ENCODE data around the gene ANTXR1. TPM values are rescaled to one million over a fixed set of nuclear protein-coding genes. Genes with fewer than 3 reads are reported as not detected.
A peak's percentile ranks its signal among the peaks of the same experiment; 100 is the strongest.

The ANTXR1 gene
- total RNA-seq, 1 donor from 2014 or later, result 7.8 TPM

DNA sequence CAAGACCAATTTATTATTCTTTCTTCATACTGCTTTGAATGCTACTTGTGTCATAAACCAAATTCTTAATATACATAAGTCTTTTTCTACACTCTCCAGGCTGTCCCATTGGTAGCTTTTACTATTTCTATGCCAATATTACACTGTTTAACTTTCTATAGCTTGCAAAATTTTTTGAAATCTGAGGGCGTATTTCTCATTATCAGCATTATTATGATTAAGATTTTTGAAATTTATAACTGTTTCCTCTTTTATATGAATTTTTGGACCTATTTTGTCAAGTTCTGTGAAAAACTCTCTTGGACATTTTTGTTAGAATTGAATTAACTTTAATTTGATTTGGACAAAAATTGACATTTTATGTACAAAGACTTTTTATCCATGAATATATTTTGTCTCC lies 275.4 kb downstream of the ANTXR1 start:
- no peak for DNase-seq (ENCODE audit: low read depth)
- TF ChIP-seq, protein P1, sequence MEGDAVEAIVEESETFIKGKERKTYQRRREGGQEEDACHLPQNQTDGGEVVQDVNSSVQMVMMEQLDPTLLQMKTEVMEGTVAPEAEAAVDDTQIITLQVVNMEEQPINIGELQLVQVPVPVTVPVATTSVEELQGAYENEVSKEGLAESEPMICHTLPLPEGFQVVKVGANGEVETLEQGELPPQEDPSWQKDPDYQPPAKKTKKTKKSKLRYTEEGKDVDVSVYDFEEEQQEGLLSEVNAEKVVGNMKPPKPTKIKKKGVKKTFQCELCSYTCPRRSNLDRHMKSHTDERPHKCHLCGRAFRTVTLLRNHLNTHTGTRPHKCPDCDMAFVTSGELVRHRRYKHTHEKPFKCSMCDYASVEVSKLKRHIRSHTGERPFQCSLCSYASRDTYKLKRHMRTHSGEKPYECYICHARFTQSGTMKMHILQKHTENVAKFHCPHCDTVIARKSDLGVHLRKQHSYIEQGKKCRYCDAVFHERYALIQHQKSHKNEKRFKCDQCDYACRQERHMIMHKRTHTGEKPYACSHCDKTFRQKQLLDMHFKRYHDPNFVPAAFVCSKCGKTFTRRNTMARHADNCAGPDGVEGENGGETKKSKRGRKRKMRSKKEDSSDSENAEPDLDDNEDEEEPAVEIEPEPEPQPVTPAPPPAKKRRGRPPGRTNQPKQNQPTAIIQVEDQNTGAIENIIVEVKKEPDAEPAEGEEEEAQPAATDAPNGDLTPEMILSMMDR (conservative IDR thresholded peaks at IDR 0.05; ENCODE audit: low read depth, low read length), result no peak
- no peak overlapping the region for H3K4me3 ChIP-seq (ENCODE audit: low read depth, low read length)

DNA sequence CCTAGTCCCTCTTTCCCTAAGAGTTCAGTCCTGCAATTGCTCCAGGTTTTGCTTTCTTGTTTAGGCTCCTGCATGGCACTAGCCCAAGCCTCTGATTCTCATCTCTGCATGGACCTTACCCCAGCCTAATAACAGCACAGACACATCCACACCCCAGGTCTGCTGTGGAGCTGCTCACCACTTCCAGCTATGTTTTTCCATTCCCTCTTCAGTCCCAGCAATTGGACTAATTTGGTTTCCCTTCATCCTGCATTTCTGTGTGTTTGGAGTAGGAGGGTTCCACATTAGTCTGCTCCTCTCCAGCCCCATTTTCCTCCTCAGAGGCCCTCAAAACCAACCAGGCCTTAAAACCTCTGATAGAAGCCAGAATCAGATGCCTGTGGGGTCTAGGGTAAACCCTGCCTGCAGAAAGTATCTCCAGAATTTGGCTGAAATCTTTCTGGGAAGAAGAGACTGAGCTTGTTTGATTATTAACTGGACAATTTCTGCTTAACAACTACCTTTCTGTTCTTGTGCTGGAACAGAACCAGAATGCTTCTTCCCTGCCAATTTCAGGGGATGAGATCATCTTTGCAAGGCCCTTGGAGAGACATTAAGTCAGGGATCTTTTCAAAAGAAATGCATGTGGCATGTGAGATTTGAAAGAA lies 278.1 kb downstream of the ANTXR1 start:
- DNase-seq (ENCODE audit: low read depth), result peak; percentile 62
- H3K4me3 ChIP-seq (ENCODE audit: low read depth, low read length), result no peak overlapping the region
- TF ChIP-seq, protein P1 (conservative IDR thresholded peaks at IDR 0.05; ENCODE audit: low read depth, low read length), result no peak

DNA sequence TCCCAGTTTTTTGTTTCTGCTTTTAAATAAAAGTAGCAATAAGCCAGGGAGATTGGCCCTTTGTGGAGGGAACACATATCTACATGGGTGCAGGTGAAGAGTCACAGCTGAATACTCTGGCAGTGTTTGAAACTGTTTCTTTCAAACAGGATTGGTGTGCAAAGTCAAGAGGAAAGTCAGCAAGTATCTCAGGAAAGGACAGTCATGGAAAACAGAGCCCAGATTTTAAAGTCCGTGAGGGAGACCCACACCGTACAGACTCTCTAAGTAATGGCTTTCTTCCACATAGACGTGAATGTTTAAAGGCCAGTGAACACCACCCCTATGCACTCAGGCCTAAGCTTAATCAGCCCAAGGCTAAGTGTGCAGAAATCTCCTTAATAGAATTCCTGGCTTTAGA lies 278.7 kb downstream of the ANTXR1 start:
- H3K4me3 ChIP-seq (ENCODE audit: low read depth, low read length), result no peak overlapping the region
- DNase-seq (ENCODE audit: low read depth), result no peak
- TF ChIP-seq, protein P1 (conservative IDR thresholded peaks at IDR 0.05; ENCODE audit: low read depth, low read length), result no peak

DNA sequence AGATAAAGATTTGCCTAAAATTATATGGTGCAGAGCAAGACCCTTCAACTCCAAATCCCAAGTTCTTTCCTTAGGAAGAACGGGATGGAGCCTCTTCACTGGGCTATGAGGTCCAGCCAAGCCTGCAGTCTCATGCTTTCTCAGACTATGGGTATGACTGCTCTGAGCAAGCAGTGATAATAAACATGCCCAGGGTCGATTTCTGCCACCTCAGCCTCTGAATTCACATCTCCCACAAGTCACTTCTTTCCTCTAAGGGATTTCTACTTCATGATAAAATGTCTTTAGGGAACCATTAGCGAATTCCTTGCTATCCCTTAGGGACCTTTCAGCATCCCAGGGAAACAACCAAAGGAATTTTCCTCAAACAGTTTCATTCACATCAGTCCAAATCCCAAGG lies 279.3 kb downstream of the ANTXR1 start:
- TF ChIP-seq, protein P1 (conservative IDR thresholded peaks at IDR 0.05; ENCODE audit: low read depth, low read length), result no peak
- H3K4me3 ChIP-seq (ENCODE audit: low read depth, low read length), result no peak overlapping the region
- no peak for DNase-seq (ENCODE audit: low read depth)

DNA sequence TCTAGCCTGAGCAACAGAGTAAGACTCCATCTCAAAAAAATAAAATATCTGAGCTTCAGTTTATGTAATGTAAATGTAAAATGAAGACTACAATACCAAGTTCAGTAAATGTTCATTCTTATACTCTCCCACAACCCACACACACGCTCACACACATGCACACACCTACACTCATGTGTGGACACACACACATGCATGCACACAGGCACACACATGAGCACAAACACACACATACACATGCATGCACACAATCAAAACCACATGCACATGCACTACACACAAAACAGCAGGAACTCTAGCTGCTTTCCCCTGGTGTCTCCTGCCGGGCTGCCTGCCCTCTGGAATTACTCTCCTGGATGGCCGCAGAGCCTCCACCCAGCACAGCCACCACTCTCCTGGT lies 283.4 kb downstream of the ANTXR1 start:
- no peak for DNase-seq (ENCODE audit: low read depth)
- TF ChIP-seq, protein P1 (conservative IDR thresholded peaks at IDR 0.05; ENCODE audit: low read depth, low read length), result no peak
- H3K4me3 ChIP-seq (ENCODE audit: low read depth, low read length), result no peak overlapping the region

DNA sequence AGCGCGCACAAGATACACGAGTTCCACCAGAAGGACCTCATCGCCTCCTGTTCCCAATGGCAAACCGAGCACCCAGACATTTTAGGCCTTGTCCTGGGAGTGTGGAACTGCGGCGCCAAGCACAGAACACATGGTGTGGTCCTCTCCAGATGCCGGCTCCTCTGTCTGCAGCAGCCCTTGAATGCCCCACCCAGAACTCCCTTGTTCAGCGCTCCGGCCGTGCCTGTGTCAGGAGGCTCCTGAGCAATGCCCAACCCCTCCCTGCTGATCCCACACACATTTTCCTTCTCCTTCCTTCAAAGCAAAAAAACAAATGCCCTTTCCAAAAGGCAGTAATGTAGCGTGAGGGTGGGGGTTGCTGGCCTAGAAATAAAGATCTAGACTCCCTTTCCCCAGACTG lies 284.2 kb downstream of the ANTXR1 start:
- no peak overlapping the region for H3K4me3 ChIP-seq (ENCODE audit: low read depth, low read length)
- DNase-seq (ENCODE audit: low read depth), result no peak
- TF ChIP-seq, protein P1 (conservative IDR thresholded peaks at IDR 0.05; ENCODE audit: low read depth, low read length), result no peak

DNA sequence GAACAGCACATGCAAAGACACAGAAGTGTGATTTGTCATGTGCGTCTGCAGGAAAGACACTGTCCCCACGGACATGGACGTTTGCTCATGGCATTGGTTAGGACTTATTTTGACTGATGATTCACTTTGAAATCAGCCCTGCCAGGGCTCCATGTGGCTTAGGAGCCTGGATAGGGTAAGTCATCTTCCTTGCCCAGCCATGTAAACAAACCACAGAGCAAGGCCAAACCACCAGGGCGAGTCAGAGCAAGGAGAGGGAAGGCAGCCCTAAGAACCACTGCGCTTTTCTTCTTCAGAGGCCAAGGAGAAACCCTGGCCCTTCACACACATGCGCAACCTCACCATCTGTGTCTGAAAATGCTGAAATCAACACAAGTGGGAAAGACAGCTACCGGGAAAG lies 285.3 kb downstream of the ANTXR1 start:
- TF ChIP-seq, protein P1 (conservative IDR thresholded peaks at IDR 0.05; ENCODE audit: low read depth, low read length), result peak; percentile 21
- DNase-seq (ENCODE audit: low read depth), result peak; percentile 69

More for the DNA sequence above, 285.3 kb downstream of the ANTXR1 start:
- H3K4me3 ChIP-seq (ENCODE audit: low read depth, low read length), result no peak overlapping the region

Measured in epithelial cell of proximal tubule (primary cell).